Hepatocyte (in vitro differentiated cells): ENCODE results near the gene TGFBI.

Experiments
- EZH2 ChIP-seq: fragments of 200-600 bp; sonication (generic); IDR thresholded peaks from 2 replicates; pipeline ENCODE4 v1.6.1; 2016; ENCODE audit warnings: antibody characterized with exemption, mild to moderate bottlenecking, borderline replicate concordance
- TF ChIP-seq, protein P1 (sequence below): fragments of 200-600 bp; sonication (generic); IDR thresholded peaks from 2 replicates; pipeline ENCODE4 v1.5.1; 2016; ENCODE audit warnings: antibody characterized with exemption, mild to moderate bottlenecking; ENCODE audit not compliant: poor library complexity

DNA sequence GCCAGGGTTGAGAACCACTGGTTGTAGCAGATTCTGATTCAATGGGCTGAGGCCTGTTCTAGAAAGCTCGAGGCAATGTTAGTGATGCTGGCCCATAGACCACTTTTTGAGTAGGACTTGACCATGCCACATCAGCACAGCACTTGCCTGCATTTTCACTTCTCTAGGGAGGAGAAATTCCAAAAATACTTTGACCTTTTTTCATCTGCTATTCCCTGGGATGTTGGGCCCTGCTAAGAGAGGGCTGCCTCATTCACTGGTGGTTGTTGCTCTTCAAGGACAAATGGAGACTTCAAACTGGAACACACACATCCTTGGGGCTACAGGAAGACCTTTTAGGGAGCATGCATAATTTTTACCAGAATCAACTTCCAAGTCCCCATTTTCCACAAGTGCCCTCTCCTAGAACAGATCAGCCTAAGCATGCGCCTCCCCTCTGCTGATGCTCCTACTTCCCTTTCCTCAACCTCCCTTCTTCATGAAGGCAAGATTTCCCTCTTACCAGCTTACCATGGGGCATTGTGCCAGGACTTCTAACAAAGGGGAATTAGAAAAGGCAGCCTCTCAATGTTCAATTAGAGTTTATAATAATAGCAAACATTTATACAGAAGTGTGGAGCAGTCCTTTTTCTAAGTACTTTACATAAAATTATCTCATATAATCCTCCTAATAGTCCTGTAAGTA is 12.7 kb upstream of the TGFBI start:
- TF ChIP-seq, protein P1, sequence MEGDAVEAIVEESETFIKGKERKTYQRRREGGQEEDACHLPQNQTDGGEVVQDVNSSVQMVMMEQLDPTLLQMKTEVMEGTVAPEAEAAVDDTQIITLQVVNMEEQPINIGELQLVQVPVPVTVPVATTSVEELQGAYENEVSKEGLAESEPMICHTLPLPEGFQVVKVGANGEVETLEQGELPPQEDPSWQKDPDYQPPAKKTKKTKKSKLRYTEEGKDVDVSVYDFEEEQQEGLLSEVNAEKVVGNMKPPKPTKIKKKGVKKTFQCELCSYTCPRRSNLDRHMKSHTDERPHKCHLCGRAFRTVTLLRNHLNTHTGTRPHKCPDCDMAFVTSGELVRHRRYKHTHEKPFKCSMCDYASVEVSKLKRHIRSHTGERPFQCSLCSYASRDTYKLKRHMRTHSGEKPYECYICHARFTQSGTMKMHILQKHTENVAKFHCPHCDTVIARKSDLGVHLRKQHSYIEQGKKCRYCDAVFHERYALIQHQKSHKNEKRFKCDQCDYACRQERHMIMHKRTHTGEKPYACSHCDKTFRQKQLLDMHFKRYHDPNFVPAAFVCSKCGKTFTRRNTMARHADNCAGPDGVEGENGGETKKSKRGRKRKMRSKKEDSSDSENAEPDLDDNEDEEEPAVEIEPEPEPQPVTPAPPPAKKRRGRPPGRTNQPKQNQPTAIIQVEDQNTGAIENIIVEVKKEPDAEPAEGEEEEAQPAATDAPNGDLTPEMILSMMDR = no peak
- TF ChIP-seq EZH2 = no peak
